ENCODE measurements around the gene ADCY1.
"Not testable (repeated sequence)": the region's sequence is repeated elsewhere in the genome, so short reads cannot be mapped to it uniquely, and the experiment has no call there.

The ADCY1 gene

DNA sequence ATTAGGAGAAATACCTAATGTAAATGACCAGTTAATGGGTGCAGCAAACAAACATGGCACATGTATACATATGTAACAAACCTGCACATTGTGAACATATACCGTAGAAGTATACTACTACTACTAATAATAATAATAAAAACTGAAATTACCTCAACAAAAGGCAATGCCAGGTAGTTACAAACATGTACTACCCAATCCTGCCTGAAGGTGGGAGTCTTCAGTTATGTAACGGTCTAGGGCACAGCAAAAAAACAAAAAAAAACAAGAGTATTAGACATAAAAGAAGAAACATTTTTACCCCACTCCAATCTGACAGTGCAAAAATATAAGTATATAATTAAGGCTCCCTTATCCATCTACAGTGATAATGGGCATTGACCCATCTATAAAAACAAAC is 182.6 kb downstream of the ADCY1 start:
- H3K4me3 ChIP-seq (ENCODE audit: low read depth, low read length), result not testable (repeated sequence)

DNA sequence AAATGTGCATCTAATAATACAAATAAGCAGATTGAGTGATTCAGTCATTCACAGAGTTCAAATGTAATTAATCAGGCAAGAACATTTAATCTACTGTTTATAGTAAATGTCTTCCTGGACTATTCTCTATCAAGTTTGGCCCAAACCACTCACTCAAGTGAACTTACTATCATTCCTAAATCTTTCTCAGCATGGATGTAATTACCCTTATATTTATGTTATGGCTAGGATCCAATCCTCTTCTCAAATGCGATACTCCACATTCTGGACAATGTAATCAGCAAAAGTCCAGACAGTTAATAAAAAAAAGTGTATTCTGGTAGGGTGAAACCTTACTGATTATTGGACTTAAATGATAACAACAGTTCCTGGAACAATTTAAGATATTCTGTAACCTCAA is 185.3 kb downstream of the ADCY1 start:
- not testable (repeated sequence) for H3K4me3 ChIP-seq (ENCODE audit: low read depth, low read length)

DNA sequence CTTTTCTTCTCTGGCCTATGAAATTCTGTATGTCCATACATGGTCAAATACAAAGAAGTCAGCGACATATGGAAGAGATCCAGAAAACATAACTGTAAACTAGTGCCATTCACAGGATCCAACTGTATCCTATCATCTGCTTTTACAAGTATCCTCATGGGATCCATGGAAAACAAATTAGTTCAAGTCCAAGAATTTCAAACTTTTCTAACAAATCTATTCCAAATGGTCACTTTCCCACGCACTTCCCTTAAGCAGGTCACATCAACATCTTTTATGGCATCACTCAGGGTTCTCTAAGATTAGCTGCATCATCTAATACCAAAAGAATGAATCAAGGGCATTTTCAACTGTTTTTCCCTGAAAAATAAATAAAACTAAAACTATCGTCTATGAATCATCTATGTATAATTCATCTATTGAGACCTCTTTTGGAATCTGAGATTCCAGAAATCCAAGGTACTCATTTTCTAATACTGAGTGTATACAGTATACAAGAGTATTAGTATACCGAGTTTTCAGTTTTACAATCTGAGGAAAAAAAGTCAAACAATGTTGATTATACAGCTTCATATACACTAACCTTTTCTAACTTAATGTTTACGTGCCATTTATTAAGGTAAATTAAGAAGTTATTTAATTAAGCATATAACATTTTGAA is 187.5 kb downstream of the ADCY1 start:
- not testable (repeated sequence) for H3K4me3 ChIP-seq (ENCODE audit: low read depth, low read length)

DNA sequence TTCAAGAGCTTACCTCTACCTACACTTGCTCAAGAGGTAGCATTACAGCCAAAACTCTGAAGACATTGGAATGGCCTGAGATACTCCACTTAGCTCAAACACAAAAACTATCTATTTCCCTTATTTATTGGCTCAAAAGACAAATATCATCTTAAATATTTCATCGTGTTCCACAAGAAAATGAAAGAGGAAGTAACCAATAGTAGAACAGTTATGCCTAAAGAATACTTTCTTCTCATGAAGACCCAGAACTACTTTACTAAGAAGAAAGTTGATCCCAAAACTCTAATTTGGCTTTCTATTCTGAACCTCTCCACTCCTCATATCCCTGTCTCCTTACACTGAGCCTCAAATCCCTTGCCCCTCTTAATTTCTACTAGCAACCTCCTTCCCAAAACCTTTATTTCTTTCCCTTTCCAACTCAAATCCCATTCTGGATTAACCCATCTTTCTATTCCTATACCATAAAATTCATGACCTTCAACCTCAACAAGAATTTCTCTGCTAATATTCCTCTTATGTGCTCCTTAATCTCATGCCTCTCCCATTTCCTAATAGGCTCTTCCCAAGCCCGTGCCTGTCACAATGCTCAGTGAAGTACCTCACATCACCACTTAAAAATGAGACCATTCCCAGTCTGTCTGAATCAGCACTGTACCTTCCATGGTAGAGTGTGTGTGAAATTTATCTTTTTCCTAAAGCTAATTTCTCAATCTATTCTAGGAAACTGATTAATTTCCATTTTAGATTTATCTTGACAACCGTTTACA is 188.2 kb downstream of the ADCY1 start:
- H3K4me3 ChIP-seq (ENCODE audit: low read depth, low read length), result not testable (repeated sequence)

DNA sequence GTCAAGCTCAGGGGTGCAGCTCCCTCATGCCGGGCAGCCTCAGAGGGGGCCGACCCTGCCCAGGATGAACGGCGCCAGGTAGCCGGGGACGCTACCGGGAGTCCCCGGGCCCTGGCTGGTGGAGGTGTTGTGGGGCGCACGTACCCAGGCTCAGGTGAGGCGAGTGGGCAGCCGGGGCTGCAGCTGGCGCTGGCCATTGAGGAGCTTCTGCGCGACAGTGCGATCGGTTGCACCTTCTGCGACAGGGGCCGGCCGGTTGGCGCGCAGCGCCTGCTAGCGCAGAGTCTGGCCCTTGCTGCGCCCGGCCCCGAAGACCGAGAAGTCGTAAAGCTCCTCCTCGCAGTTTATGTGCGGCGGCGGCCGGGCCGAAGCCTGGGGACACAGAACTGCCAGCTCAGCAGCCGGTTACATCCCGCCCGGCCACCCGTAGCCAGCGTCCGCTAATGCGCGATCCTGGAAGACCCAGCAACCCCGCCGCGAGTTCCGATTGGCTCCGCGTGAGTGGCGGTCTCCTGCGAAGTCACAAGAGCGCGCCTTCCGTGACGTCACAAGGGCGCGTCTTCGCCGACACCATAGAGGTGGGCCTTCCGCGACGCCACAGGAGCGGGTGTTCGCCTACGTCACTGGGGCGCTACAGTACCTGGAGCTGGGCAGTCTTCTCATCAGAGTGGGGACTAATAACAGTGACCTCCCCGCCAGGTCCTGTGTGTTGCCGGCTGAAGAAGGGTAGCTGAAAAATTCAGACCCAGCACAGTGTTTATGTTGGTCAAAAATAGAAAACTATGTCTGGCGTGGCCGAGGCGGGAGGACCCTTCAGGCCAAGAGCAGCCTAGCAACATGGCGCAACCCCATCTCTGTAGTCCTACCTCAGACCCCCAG is 194.6 kb downstream of the ADCY1 start:
- peak overlapping the region; percentile 81 for H3K4me3 ChIP-seq (ENCODE audit: low read depth, low read length)

DNA sequence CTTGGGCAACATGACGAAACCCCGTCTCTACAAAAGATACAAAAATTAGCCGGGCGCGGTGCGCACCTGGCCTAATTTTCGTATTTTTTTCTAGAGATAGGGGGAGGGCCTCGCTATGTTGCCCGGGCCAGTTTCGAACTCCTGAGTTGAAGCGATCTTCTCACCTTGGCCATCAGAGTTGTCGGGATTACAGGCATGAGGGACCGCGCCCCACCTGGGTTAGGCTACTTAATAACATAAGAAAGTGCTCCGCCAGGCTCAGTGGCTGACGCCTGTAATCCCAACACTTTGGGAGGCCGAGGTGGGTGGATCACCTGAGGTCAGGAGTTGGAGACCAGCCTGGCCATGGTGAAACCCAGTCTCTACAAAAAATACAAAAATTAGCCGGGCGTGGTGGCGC is 195.5 kb downstream of the ADCY1 start:
- H3K4me3 ChIP-seq (ENCODE audit: low read depth, low read length), result peak overlapping the region; percentile 81
